HepG2 (cell line): ENCODE measurements around the gene WDR81. TPM values are rescaled to one million over a fixed set of nuclear protein-coding genes. Genes with fewer than 3 reads are reported as not detected.

Experiments
- ATAC-seq: fragments of 200-7000 bp; cut with Tn5 transposase; 3 replicates; pipeline ENCODE4 v1.9.1; 2020; ENCODE audit warnings: mild to moderate bottlenecking, moderate library complexity
- BruUV-seq: library from RNA; stranded (reverse); fragments of 400-500 nt; replicated peaks from 2 replicates; lab custom pipeline; 2021; lab: Mats Ljungman, UMichigan
- CTCF ChIA-PET: fragments of 300-600 bp; formaldehyde crosslinking; extraction: SDS; loops from one replicate; lab custom pipeline; 2021; ENCODE audit warnings: low total read pairs, inconsistent platforms, low intra/inter-chr PET ratio; lab: Yijun Ruan, JAX
- POLR2A ChIA-PET: fragments of 350-600 bp; sonication (Branson Sonifier 250); formaldehyde crosslinking; loops from one replicate; lab custom pipeline; 2020; ENCODE audit warnings: antibody characterized with exemption, inconsistent platforms; lab: Yijun Ruan, JAX
- DNase-seq: peaks from one replicate; pipeline ENCODE4 v3.0.0-alpha.2; 2015; ENCODE audit warnings: low spot score
- FAIRE-seq: peaks from 3 replicates; lab custom pipeline; 2011; peaks lifted over from hg19 to GRCh38; lab: Jason Lieb, UNC
- H2AFZ ChIP-seq: one replicate; pipeline ENCODE4 v1.6.1; 2011; ENCODE audit warnings: low read length, inconsistent platforms
- H3K27ac ChIP-seq: fragments of 300-600 bp; 3 replicates; pipeline ENCODE4 v1.8.0; 2011; ENCODE audit warnings: mixed run types, mild to moderate bottlenecking, mixed read lengths, low read length, inconsistent platforms; ENCODE audit not compliant: insufficient read depth; ENCODE audit errors: extremely low read length
- H3K27me3 ChIP-seq, 2 experiments: fragments of 200-600 bp in 1 of 2; 2 replicates in 1 of 2; 3 replicates in 1 of 2; pipeline versions ENCODE4 v1.6.0 to v1.8.0; 2011; ENCODE audit warnings: low read length in 2 of 2, mild to moderate bottlenecking in 2 of 2, moderate library complexity in 2 of 2, inconsistent platforms in 1 of 2; ENCODE audit not compliant: insufficient read depth in 2 of 2, control insufficient read depth in 1 of 2
- H3K36me3 ChIP-seq, 2 experiments: fragments of 200-600 bp in 1 of 2; replicated peaks in 1 of 2; 2 replicates in 1 of 2; 3 replicates in 1 of 2; pipeline versions ENCODE4 v1.5.1 to v1.8.0; 2011; ENCODE audit warnings: low read length in 2 of 2, inconsistent platforms in 1 of 2; ENCODE audit not compliant: insufficient read depth in 2 of 2, control insufficient read depth in 1 of 2
- H3K4me1 ChIP-seq: 2 replicates; pipeline ENCODE4 v1.5.1; 2012; ENCODE audit warnings: low read length, inconsistent platforms; ENCODE audit not compliant: insufficient read depth
- H3K4me2 ChIP-seq: 2 replicates; pipeline ENCODE4 v1.6.0; 2011; ENCODE audit warnings: low read depth, low read length, inconsistent platforms
- H3K4me3 ChIP-seq, 3 experiments: fragments of 200-600 bp in 1 of 3; sonication (generic), shearing (Covaris generic) in 1 of 3; replicated peaks in 1 of 3; 2 replicates each; pipeline ENCODE4 v1.5.1; 2011 to 2016; ENCODE audit warnings: low read length in 3 of 3, inconsistent platforms in 2 of 3, low read depth in 2 of 3, mild to moderate bottlenecking in 2 of 3, control low read depth in 1 of 3, mixed read lengths in 1 of 3; ENCODE audit not compliant: insufficient read depth in 1 of 3
- H3K79me2 ChIP-seq: one replicate; pipeline ENCODE4 v1.6.1; 2011; ENCODE audit warnings: low read length, inconsistent platforms; ENCODE audit not compliant: insufficient read depth
- H3K9ac ChIP-seq: 2 replicates; pipeline ENCODE4 v1.6.0; 2011; ENCODE audit warnings: mild to moderate bottlenecking, low read depth, low read length, inconsistent platforms; ENCODE audit not compliant: insufficient read depth
- H3K9me3 ChIP-seq: 2 replicates; pipeline ENCODE4 v1.5.1; 2012; ENCODE audit warnings: mild to moderate bottlenecking, low read length
- H4K20me1 ChIP-seq: 2 replicates; pipeline ENCODE4 v1.6.0; 2011; ENCODE audit warnings: inconsistent platforms, mild to moderate bottlenecking, low read length, moderate library complexity; ENCODE audit not compliant: insufficient read depth
- AGO1 ChIP-seq: fragments of 200-400 bp; formaldehyde crosslinking; IDR thresholded peaks from 2 replicates; pipeline ENCODE4 v1.6.1; 2017; ENCODE audit warnings: mild to moderate bottlenecking, low read depth, low read length, moderate library complexity; ENCODE audit not compliant: poor library complexity, severe bottlenecking
- AGO2 ChIP-seq: fragments of 200-400 bp; formaldehyde crosslinking; optimal IDR thresholded peaks from 2 replicates; pipeline ENCODE3; 2017; ENCODE audit warnings: mild to moderate bottlenecking, low read depth, low read length, moderate library complexity
- AKAP8 ChIP-seq: sonication (generic); formaldehyde crosslinking; IDR thresholded peaks from 2 replicates; pipeline ENCODE4 v1.5.1; 2020; ENCODE audit warnings: mild to moderate bottlenecking, missing genetic modification reagents
- BCL6 ChIP-seq: IDR thresholded peaks from 2 replicates; pipeline ENCODE4 v1.6.1; 2016; ENCODE audit warnings: missing genetic modification reagents, missing compliant biosample characterization
- BRD4 ChIP-seq: sonication (generic); formaldehyde crosslinking; IDR thresholded peaks from 2 replicates; pipeline ENCODE4 v1.4.0; 2020; ENCODE audit warnings: missing genetic modification reagents
- ETS1 ChIP-seq: sonication (generic); formaldehyde crosslinking; IDR thresholded peaks from 2 replicates; pipeline ENCODE4 v1.4.0; 2020; ENCODE audit warnings: missing genetic modification reagents
- ETV5 ChIP-seq: IDR thresholded peaks from 2 replicates; pipeline ENCODE4 v1.6.1; 2018; ENCODE audit warnings: missing biosample characterization, missing genetic modification reagents, inconsistent platforms, borderline replicate concordance
- FOXA3 ChIP-seq: IDR thresholded peaks from 2 replicates; pipeline ENCODE4 v1.6.1; 2016; ENCODE audit warnings: missing genetic modification reagents, missing compliant biosample characterization
- KLF16 ChIP-seq, 2 experiments: sonication (generic) in 1 of 2; formaldehyde crosslinking in 1 of 2; IDR thresholded peaks; 2 replicates each; pipeline versions ENCODE4 v1.6.1 to v1.8.0; 2016 to 2023; ENCODE audit warnings: missing genetic modification reagents in 2 of 2, missing compliant biosample characterization in 1 of 2
- MXI1 ChIP-seq: IDR thresholded peaks from 3 replicates; pipeline ENCODE4 v1.6.1; 2012; ENCODE audit warnings: low read depth, low read length, inconsistent platforms, borderline replicate concordance
- NCOA2 ChIP-seq: sonication (generic); formaldehyde crosslinking; IDR thresholded peaks from 2 replicates; pipeline ENCODE4 v1.8.0; 2022; ENCODE audit warnings: inconsistent platforms
- NRL ChIP-seq: sonication (generic); formaldehyde crosslinking; IDR thresholded peaks from 2 replicates; pipeline ENCODE4 v1.5.0; 2020; ENCODE audit warnings: missing genetic modification reagents, mild to moderate bottlenecking, moderate library complexity, borderline replicate concordance
- POLR2A ChIP-seq, 2 experiments: IDR thresholded peaks; 2 replicates each; pipeline ENCODE4 v1.6.1; 2011; ENCODE audit warnings: low read depth in 2 of 2, low read length in 2 of 2, mild to moderate bottlenecking in 1 of 2, moderate library complexity in 1 of 2; ENCODE audit not compliant: insufficient read depth in 1 of 2
- POLR2G ChIP-seq: fragments of 200-400 bp; formaldehyde crosslinking; IDR thresholded peaks from 2 replicates; pipeline ENCODE4 v1.6.1; 2018; ENCODE audit warnings: mild to moderate bottlenecking, low read depth, low read length, moderate library complexity
- SNAI1 ChIP-seq: sonication (generic); formaldehyde crosslinking; IDR thresholded peaks from 2 replicates; pipeline ENCODE4 v1.5.0; 2020; ENCODE audit warnings: mild to moderate bottlenecking, missing genetic modification reagents, borderline replicate concordance
- SRSF4 ChIP-seq: fragments of 200-400 bp; formaldehyde crosslinking; IDR thresholded peaks from one replicate; pipeline ENCODE4 v1.6.1; 2018; ENCODE audit warnings: mild to moderate bottlenecking, low read depth, low read length, moderate library complexity; ENCODE audit not compliant: poor library complexity, severe bottlenecking
- ZFP36 ChIP-seq: fragments of 150-350 bp; IDR thresholded peaks from 2 replicates; pipeline ENCODE4 v1.6.1; 2018; ENCODE audit warnings: borderline replicate concordance, low read length, low read depth; ENCODE audit not compliant: partially characterized antibody
- ZFX ChIP-seq: sonication (generic); formaldehyde crosslinking; IDR thresholded peaks from 2 replicates; pipeline ENCODE4 v1.4.0; 2020; ENCODE audit warnings: mild to moderate bottlenecking, low read depth, missing genetic modification reagents, moderate library complexity
- ZNF180 ChIP-seq: sonication (generic); formaldehyde crosslinking; IDR thresholded peaks from 2 replicates; pipeline ENCODE4 v1.4.0; 2020; ENCODE audit warnings: low read depth, missing genetic modification reagents, borderline replicate concordance
- ZNF30 ChIP-seq: sonication (generic); formaldehyde crosslinking; IDR thresholded peaks from 2 replicates; pipeline ENCODE4 v1.5.0; 2020; ENCODE audit warnings: mild to moderate bottlenecking, missing genetic modification reagents
- ZNF430 ChIP-seq: sonication (generic); formaldehyde crosslinking; IDR thresholded peaks from 2 replicates; pipeline ENCODE4 v1.9.0; 2021; ENCODE audit warnings: mild to moderate bottlenecking, missing genetic modification reagents
- ZNF547 ChIP-seq: sonication (generic); formaldehyde crosslinking; IDR thresholded peaks from 2 replicates; pipeline ENCODE4 v1.5.1; 2020; ENCODE audit warnings: mild to moderate bottlenecking, missing genetic modification reagents
- ZNF598 ChIP-seq: sonication (generic); formaldehyde crosslinking; IDR thresholded peaks from 2 replicates; pipeline ENCODE4 v1.5.1; 2020; ENCODE audit warnings: mild to moderate bottlenecking, missing genetic modification reagents, borderline replicate concordance
- ZNF644 ChIP-seq: IDR thresholded peaks from 2 replicates; pipeline ENCODE4 v1.6.1; 2016; ENCODE audit warnings: low read depth
- ZNF768 ChIP-seq: sonication (generic); formaldehyde crosslinking; IDR thresholded peaks from 2 replicates; pipeline ENCODE4 v1.4.0; 2020; ENCODE audit warnings: missing genetic modification reagents
- ZNF891 ChIP-seq: sonication (generic); formaldehyde crosslinking; IDR thresholded peaks from 2 replicates; pipeline ENCODE4 v1.5.0; 2020; ENCODE audit warnings: mild to moderate bottlenecking, missing genetic modification reagents
- ZSCAN29 ChIP-seq: sonication (generic); formaldehyde crosslinking; conservative IDR thresholded peaks from 2 replicates; pipeline ENCODE4 v1.4.0; 2020; ENCODE audit warnings: mild to moderate bottlenecking, missing genetic modification reagents
- WGBS: methylation state at CpG from one replicate; pipeline ENCODE4 v1.1.6; 2017; ENCODE audit warnings: low lambda C conversion rate; 5-methylcytosine and 5-hydroxymethylcytosine counted together
- in situ Hi-C: cut with HindIII; loops from 2 replicates; pipeline ENCODE4 v1.10.0; 2017; ENCODE audit warnings: low pct_unique_long_range_greater_than_20kb; ENCODE audit not compliant: extremely low pct_ligation_motif_present
- intact Hi-C: fragments of 100-400 bp; cut with micrococcal nuclease; formaldehyde crosslinking; loops from one replicate; pipeline ENCODE4 v1.10.0; 2022; ENCODE audit not compliant: unreplicated experiment
- polyA plus RNA-seq, 8 experiments: library from polyadenylated mRNA; depleted of rRNA in 3 of 8; stranded (reverse) in 7 of 8; unstranded in 1 of 8; fragments of >200 nt; fragmentation: Illumina TruSeq in 4 of 8; extraction: Trizol in 4 of 8; gene quantifications; 2 replicates each; pipeline versions ENCODE4 v1.2.1 to v1.2.3, GENCODE V29; 2011 to 2016; ENCODE audit warnings: low read depth in 4 of 8, missing spikeins in 1 of 8, mixed read lengths in 1 of 8; ENCODE audit not compliant: insufficient read depth in 1 of 8
- total RNA-seq, 5 experiments: library from RNA; depleted of rRNA; stranded (reverse); fragments of >200 nt; fragmentation: Illumina TruSeq; extraction: Trizol; gene quantifications; 2 replicates each; pipeline ENCODE4 v1.2.3, GENCODE V29; 2016; ENCODE audit warnings: low read depth in 1 of 5

The WDR81 gene
- total and polyA plus RNA-seq, 2 of the 13 experiments (the other 11 are each of a cell fraction or from before 2014, with no cell fraction given) = 9.1 to 16.7 TPM

DNA sequence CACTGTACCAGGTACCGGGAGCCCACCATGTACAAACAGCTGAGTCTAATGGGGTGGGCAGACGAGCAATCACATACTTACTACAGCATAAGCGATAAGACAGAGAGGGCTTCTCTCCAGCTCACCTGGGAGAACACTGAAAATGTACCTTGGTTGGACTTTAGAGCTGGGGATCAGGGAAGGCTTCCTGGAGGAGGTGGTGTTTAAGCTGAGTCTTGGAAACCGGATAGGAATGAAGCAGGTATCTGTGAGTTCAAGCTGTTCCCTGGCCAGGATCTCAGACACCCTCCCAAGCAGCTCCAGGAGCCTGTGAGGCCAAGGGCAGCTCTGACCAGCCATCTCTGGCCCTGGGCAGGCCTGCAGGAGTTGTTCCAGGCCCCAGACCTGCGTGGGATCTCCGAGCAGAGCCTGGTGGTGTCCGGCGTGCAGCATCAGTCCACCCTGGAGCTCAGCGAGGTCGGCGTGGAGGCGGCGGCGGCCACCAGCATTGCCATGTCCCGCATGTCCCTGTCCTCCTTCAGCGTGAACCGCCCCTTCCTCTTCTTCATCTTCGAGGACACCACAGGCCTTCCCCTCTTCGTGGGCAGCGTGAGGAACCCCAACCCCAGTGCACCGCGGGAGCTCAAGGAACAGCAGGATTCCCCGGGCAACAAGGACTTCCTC is 29.4 kb downstream of the WDR81 start:
- 91% methylated on average over 19 of the region's 23 CpGs for WGBS
- peak; percentile 20 for ATAC-seq
- BruUV-seq = no TSS peak
- TF ChIP-seq ZNF430 (CRISPR knock-in tag) (0 out of 2 replicates have a peak, but pooled peaks have one; percentile 30), ZNF180 (CRISPR knock-in tag) (no peak), ZNF547 (CRISPR knock-in tag) (no peak), MXI1 (no peak), ZNF891 (no peak), ZNF598 (no peak), AKAP8 (CRISPR knock-in tag) (peak; percentile 97), FOXA3 (CRISPR knock-in tag) (no peak), AGO1 (peak; percentile 85), ETV5 (no peak), ZNF30 (CRISPR knock-in tag) (no peak), NCOA2 (CRISPR knock-in tag) (no peak), ZNF644 (CRISPR knock-in tag) (no peak), BCL6 (CRISPR knock-in tag) (no peak), ZSCAN29 (CRISPR knock-in tag) (no peak), KLF16 (CRISPR knock-in tag; IDR thresholded peaks at IDR 0.05) (no peak), ZFP36 (peak; percentile 94), BRD4 (CRISPR knock-in tag) (0 out of 2 replicates have a peak, but pooled peaks have one; percentile 34), POLR2G (peak; percentile 68), NRL (CRISPR knock-in tag) (no peak), ZFX (CRISPR knock-in tag) (peak; percentile 50), ETS1 (CRISPR knock-in tag) (no peak), SRSF4 (peak; percentile 39), POLR2A (IDR thresholded peaks at IDR 0.05; ENCODE audit: insufficient read depth in 1 of 2, low read depth in 2 of 2, low read length in 2 of 2) (peak in 1 of 2 experiments; percentile 60; a peak in 1 of 4 replicates), AGO2 (peak; percentile 99), ZNF768 (peak; percentile 36; the same call in 1 of the 2 replicates), SNAI1 (CRISPR knock-in tag) (no peak)

More for the DNA sequence above, 29.4 kb downstream of the WDR81 start:
- H3K27me3 ChIP-seq = no peaks in the 10 kb centered on the region
- CTCF ChIA-PET = no interaction called here
- H3K9me3 ChIP-seq = no peaks in the 10 kb centered on the region
- H4K20me1 ChIP-seq = peaks cover 14% of the 10 kb centered on the region; the same call in 1 of the 2 replicates
- peaks cover 3 to 13% of the 10 kb centered on the region in 2 experiments; a peak in 3 of 5 replicates for H3K36me3 ChIP-seq
- H3K4me3 ChIP-seq = no peak overlapping the region
- DNase-seq (no peak), FAIRE-seq (no peak)
- in situ Hi-C loops (no loop called here), intact Hi-C loops (no loop called here)
- no peak overlapping the region; the same call in 1 of the 2 replicates for H3K4me2 ChIP-seq
- POLR2A ChIA-PET = interaction anchor here (0.6 to 16.4 kb wide), 7 partner anchors 9 to 33 kb away, joined by 3 to 299 read pairs (median 92); partner anchors contain the start of genes SERPINF1, SERPINF2 and WDR81
- peaks cover 49% of the 10 kb centered on the region for H3K4me1 ChIP-seq
- H3K27ac ChIP-seq = peak overlapping the region; percentile 30
- H2AFZ ChIP-seq = no peak overlapping the region
- H3K9ac ChIP-seq = no peak overlapping the region
- no peaks in the 10 kb centered on the region for H3K79me2 ChIP-seq
